HG02973 (cell line): ENCODE data around the gene GALNTL6.

Experiments used
- ATAC-seq: cut with Tn5 transposase; IDR thresholded peaks from one replicate; pipeline ENCODE4 v1.9.1; 2021; ENCODE audit warnings: moderate library complexity; ENCODE audit not compliant: unreplicated experiment

GALNTL6 gene

GRCh38 chr4:171983935-171984805 lies 171.0 kb downstream of the GALNTL6 start:
- no peak for ATAC-seq

DNA sequence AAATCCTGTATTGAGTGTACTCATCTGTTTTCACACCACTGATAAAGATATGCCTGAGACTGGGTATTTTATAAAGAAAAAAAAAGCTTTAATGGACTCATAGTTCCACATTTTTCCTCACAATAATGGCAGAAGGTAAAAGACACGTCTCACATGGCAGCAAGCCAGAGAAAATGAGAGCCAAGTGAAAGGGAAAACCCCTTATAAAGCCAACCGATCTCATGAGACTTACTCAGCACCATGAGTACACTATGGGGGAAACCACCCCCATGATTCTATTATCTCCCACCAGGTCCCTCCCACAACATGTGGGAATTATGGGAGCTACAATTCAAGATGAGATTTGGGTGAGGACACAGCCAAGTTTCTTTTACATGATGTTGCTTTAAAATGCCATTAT lies 171.9 kb downstream of the GALNTL6 start:
- no peak for ATAC-seq

DNA sequence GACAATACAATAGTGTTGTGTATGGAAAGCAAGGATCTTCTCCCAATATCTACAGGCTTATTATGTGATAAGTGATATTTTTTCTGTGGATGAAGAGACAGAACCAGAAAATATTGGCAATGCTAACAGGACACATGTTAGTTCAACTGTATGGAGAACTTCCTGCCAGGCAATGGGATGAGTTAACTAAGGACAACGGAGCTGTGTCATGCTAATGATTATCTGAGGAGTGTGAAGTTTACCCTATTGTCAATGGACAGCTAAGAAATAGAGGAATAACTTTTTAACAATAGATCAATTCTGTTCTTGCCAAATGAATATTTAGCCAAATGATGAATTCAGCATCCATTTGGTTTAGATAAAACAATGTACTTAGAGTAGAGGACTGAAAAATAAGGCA lies 180.0 kb downstream of the GALNTL6 start:
- ATAC-seq = no peak

- ATAC-seq = no peak
Measured at GRCh38 chr4:172007889-172008288, 194.7 kb downstream of the GALNTL6 start.

GRCh38 chr4:172009446-172010230 lies 196.4 kb downstream of the GALNTL6 start:
- no peak for ATAC-seq

GRCh38 chr4:172011196-172011595 lies 198.0 kb downstream of the GALNTL6 start:
- no peak for ATAC-seq

GRCh38 chr4:172018358-172018757 lies 205.2 kb downstream of the GALNTL6 start:
- no peak for ATAC-seq

- no peak for ATAC-seq
Measured at GRCh38 chr4:172035562-172035961, 222.4 kb downstream of the GALNTL6 start.

DNA sequence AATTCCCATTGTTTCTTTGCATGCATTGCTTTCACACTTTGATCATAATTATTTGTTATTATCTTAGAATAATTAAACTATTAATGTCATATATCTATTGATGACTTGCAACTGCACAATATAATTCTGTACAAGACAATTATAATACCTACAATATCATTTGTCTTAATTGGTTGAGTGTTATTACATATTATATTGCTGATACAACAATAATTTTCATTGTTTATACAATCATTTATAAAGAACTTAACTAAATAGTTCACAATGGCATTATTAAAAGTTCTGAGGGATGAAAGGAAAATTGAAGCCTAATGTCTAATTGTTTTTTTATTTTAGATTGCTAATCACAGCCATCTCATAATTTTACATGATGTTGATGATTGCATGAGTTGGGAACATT lies 227.6 kb downstream of the GALNTL6 start:
- no peak for ATAC-seq

DNA sequence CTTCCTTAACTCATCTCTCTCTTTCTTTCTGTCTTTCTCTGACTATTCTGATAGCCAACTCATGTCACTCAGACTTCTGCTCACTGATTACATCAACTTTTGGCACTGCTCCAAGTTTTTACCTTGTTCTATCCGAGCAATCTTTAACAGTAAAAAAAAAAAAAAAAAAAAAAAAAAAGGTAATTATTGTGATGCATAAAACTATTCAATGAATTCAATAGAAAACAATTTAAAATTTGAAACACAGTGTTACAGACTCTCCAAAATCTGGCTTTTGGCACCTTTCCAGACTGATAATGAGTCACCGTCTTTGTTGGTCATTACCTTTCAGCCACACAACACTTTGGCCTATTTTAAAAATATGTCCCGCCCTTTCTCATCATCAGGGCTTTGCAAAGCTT lies 229.5 kb downstream of the GALNTL6 start:
- ATAC-seq = no peak

GRCh38 chr4:172045981-172046380 lies 232.8 kb downstream of the GALNTL6 start:
- no peak for ATAC-seq

DNA sequence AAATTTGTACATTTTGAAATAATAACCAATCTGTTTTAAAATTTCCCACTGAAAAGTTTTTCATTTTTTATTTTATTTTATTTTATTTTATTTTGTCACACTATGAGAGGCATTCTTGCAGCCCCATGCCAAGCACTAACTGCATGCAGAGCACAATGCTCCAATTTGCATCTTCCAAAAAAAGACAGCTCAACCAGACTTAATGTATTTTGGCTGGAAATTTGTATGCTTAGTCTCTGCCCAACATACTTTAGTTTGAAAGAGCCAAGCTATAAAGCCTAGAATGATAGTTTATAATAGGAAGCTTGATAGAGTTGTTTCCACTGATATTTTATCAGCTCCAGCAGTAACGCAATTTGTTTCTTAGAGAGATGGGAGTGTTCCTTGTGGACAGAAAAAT lies 235.5 kb downstream of the GALNTL6 start:
- ATAC-seq = no peak

GRCh38 chr4:172050911-172051310 lies 237.7 kb downstream of the GALNTL6 start:
- no peak for ATAC-seq

DNA sequence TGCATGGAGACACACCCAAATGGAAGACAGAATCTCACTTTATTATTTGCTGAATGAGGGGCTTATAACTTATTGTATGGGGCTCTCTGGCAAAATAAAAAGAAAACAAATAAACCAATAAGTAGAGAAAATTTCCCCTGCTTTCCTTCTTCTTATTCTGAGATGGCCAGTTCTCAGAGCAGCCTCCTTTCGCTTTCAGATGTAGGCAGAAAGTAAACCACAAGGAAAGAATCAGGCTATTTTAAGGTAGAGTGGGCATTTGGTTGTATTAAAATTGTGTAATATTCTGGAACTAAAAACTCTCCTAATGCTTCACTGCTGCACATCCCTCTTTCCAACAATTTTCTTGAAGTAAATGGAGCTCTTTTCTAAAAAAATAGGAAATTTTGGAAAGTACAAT lies 241.8 kb downstream of the GALNTL6 start:
- ATAC-seq = peak; percentile 68

- ATAC-seq = no peak
Measured at GRCh38 chr4:172055498-172055897, 242.3 kb downstream of the GALNTL6 start.

DNA sequence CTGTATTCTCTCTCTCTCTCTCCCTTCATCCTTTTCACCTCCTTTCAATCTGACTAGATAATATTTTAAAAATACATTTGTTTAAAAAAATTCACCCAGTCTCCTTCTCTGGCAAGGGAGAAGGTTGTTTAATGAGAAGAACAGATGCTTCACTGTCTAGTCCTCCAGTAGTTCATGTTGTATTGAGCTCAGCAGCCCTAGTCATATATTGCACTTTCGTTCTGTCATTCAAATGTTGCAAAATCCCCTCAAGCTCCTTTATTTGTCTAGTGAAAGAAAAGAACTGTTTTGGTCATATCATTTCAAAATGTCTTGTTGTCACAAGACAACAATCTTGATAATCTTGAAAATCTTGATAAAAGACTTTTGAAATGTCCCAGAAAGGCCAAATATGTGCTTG lies 248.0 kb downstream of the GALNTL6 start:
- peak; percentile 59 for ATAC-seq

DNA sequence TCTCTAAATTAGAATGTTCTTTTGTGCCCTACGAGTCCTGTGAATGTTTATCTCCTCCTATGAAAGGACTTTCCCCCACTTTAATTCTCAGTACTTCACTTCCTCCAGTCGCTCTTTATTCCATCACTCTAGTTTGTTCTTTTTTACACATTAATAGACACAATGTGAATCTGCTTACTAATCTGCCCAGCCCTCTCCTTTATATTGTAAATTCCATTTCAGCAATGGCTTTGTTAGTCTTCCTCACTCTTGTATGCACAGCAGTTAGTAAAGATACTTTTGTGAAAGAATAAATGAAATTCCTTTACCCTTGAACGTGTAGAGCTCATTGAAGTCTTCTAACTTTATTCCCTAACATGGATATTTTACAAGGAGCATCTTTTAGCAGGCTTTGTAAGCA lies 255.3 kb downstream of the GALNTL6 start:
- no peak for ATAC-seq

DNA sequence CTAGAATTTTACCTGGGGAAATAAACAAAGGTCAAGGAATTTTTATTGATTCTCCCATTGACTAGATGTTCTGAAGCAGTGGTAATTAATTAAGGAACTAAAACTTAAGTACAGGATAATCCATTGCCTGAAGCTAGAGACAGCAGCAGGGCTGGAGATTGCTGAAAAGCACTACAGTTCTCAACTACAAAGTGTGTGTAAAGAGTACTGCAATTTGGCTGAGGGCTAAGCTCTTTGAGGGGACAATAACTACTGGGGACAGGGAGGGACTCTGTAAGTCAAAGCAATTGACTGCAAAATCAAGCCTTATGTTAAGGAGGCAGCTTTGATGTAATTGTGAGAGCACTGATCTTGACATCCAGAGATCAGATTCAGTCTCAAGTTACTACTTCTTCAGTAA lies 260.4 kb downstream of the GALNTL6 start:
- no peak for ATAC-seq

GRCh38 chr4:172083272-172083671 lies 270.1 kb downstream of the GALNTL6 start:
- no peak for ATAC-seq

- no peak for ATAC-seq
Measured at GRCh38 chr4:172088556-172088955, 275.4 kb downstream of the GALNTL6 start.

- ATAC-seq = no peak
Measured at GRCh38 chr4:172095161-172095560, 282.0 kb downstream of the GALNTL6 start.

DNA sequence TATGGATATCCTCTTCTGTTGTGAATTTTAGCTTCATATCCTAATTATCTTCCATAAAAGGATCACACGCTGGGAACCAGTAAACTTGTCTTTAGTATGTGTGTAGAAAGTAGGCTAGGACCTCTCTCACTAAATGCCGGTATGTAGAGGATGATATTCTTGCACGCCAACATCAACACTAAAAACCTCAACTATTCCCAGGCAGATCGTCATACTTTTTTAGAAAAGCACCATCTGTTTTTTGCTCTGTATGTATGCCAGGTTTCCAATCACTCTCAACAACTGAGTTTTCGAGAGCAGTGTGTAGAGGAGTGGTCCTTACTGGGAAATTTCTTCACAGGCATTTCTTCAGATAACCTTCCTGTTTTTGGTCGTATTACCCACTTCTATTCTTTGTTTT lies 283.6 kb downstream of the GALNTL6 start:
- no peak for ATAC-seq
